Measurements from ENCODE around the gene GTSE1.

Gene GTSE1

DNA sequence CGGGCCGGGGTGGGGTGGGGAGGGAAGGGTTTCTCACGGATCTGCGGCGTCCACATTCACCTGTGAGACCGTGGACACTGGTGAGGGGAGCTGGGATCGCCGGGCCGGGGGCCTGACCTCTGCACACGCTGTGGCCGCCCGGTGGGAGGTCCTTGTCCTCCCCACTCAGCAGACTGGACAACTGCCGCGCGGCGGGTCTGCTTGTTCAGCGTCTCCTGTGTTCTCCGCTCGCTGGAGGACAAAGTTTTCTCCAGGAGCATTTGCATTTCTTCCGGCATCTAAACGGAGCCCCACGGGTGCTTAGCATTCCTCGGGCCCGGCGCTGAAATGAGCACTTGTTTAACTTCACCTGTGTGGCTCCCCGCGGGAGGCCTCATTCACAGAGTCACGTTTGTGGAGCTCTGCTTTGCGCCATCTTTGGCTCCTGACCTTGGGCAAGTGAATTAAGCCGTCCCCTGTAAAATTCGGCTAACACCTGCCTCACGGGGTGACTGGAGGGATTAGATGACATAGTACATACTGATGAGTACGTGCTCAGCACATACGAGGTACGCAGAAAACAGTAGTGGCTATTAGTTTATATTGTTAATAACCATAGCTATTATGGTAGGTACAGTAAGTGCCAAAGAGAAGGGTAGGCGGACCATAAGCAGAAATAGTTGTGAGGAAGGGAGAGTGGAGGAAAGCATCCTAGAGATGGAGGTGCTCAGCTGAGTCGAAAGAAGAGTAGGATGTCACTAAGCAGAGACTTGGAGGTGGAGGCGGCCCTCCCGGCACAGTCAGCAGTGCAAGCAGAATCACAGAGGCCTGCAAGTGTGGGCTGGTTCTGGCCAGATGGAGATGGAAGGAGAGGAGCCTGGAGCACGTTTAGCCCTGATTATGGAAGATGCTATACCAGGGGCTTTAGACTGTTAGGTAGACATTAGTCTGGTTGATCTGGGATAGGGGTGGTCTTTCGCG is 39.7 kb downstream of the GTSE1 start:
- H3K4me3 ChIP-seq (ENCODE audit: low read depth in 1 of 2, low read length in 2 of 2), result peak overlapping the region; percentile 70 to 97
- no peaks in the 10 kb centered on the region for H3K9me3 ChIP-seq (ENCODE audit: control insufficient read depth in 1 of 2, low read length in 2 of 2)
- H3K4me1 ChIP-seq (ENCODE audit: control insufficient read depth in 1 of 2, insufficient read depth in 2 of 2, low read length in 2 of 2), result peaks cover 9 to 14% of the 10 kb centered on the region in 2 donors
- H3K27ac ChIP-seq (ENCODE audit: low read length), result no peak overlapping the region
- H3K27me3 ChIP-seq (ENCODE audit: low read depth, low read length), result no peaks in the 10 kb centered on the region
- H3K36me3 ChIP-seq (ENCODE audit: control insufficient read depth in 1 of 2, insufficient read depth in 2 of 2, low read length in 2 of 2), result peaks cover 26 to 34% of the 10 kb centered on the region in 2 donors

DNA sequence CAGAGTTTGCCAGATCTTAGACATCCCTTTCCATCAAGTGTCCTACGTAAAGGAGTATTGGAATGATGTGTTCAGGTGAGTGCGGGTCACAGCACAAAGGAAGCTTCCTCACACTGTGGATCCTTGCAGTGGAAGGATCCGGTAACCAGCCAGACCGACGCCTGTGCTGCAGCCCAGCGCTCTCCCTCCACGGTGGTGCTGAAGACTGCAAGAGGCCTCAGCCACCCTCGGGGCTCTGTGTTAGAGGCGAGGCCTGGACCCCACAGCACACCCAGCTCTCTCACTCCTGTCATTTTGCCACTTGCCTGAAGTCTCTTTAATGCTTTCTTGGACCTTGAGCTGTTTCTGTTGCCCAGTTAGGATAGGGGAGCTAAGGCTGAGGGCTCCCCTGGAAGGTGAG is 41.2 kb downstream of the GTSE1 start:
- Histone ChIP-seq H3K27ac (ENCODE audit: low read length) (no peak overlapping the region), H3K27me3 (ENCODE audit: low read depth, low read length) (no peaks in the 10 kb centered on the region), H3K9me3 (ENCODE audit: control insufficient read depth in 1 of 2, low read length in 2 of 2) (no peaks in the 10 kb centered on the region), H3K4me1 (ENCODE audit: control insufficient read depth in 1 of 2, insufficient read depth in 2 of 2, low read length in 2 of 2) (peaks cover 9 to 14% of the 10 kb centered on the region in 2 donors), H3K4me3 (ENCODE audit: low read depth in 1 of 2, low read length in 2 of 2) (no peak overlapping the region), H3K36me3 (ENCODE audit: control insufficient read depth in 1 of 2, insufficient read depth in 2 of 2, low read length in 2 of 2) (peaks cover 32 to 46% of the 10 kb centered on the region in 2 donors)

DNA sequence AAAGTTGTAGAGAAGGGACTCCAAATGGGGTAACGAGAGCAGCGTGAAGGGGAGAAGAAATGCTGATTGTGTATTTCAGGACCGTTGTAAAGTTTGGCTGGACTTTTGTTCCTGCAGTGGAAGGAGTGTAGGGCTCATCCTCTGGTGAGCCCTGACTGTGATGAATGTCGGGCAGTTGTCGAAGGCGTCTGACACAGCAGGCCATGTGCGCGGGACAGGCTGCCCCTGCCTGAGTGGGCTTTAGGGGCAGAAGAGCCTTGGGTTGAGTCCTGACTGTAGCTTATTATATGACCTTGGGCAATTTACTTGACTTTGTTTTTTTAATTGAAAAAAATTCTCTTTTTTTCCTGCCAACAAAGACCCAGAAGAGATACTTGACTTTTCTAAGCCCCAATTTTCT is 42.0 kb downstream of the GTSE1 start:
- peaks cover 9 to 14% of the 10 kb centered on the region in 2 donors for H3K4me1 ChIP-seq (ENCODE audit: control insufficient read depth in 1 of 2, insufficient read depth in 2 of 2, low read length in 2 of 2)
- H3K27ac ChIP-seq (ENCODE audit: low read length), result no peak overlapping the region
- no peak overlapping the region for H3K4me3 ChIP-seq (ENCODE audit: low read depth in 1 of 2, low read length in 2 of 2)
- H3K36me3 ChIP-seq (ENCODE audit: control insufficient read depth in 1 of 2, insufficient read depth in 2 of 2, low read length in 2 of 2), result peaks cover 38 to 54% of the 10 kb centered on the region in 2 donors
- no peaks in the 10 kb centered on the region for H3K9me3 ChIP-seq (ENCODE audit: control insufficient read depth in 1 of 2, low read length in 2 of 2)
- H3K27me3 ChIP-seq (ENCODE audit: low read depth, low read length), result no peaks in the 10 kb centered on the region

DNA sequence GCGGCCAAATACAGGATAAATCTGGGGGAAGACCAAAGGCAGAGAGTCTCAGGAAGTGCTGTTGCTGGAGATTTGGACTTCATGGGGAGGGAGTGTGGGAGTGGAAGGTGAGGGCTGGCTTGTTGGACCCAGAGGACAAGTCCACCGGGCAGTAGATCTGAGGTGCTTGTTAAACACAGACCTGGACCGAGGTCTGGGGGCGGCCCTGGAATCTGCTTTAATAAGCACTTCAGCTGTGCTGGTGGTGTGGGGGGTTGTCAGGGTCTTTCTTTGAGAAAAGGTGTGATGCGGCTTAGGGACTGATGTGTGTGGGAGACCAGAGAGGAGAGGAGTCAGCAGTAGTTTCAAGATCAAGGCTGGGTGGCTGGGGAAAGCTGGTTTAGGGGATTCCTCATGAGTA is 43.3 kb downstream of the GTSE1 start:
- Histone ChIP-seq H3K4me1 (ENCODE audit: control insufficient read depth in 1 of 2, insufficient read depth in 2 of 2, low read length in 2 of 2) (peaks cover 9 to 14% of the 10 kb centered on the region in 2 donors), H3K27ac (ENCODE audit: low read length) (no peak overlapping the region), H3K36me3 (ENCODE audit: control insufficient read depth in 1 of 2, insufficient read depth in 2 of 2, low read length in 2 of 2) (peaks cover 51 to 65% of the 10 kb centered on the region in 2 donors), H3K4me3 (ENCODE audit: low read depth in 1 of 2, low read length in 2 of 2) (no peak overlapping the region), H3K9me3 (ENCODE audit: control insufficient read depth in 1 of 2, low read length in 2 of 2) (no peaks in the 10 kb centered on the region), H3K27me3 (ENCODE audit: low read depth, low read length) (no peaks in the 10 kb centered on the region)

DNA sequence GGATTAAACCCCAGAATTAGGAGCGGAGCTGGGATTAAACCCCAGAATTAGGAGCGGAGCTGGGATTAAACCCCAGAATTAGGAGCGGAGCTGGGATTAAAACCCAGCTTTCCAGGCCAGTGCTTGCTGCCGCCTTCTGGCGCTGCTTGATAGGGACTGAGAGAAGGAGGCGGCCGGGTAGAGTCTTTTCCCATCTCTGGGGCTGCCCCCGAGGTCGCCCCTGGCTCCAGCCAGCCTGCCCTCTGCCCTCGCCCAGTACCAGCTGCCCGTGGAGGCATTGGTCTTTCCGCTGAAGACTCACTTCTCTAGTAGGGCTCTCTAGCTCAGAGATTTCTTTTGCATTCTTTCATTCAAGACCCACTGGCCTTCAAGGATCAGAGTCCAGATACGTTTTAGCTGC is 44.0 kb downstream of the GTSE1 start:
- no peak overlapping the region for H3K27ac ChIP-seq (ENCODE audit: low read length)
- H3K36me3 ChIP-seq (ENCODE audit: control insufficient read depth in 1 of 2, insufficient read depth in 2 of 2, low read length in 2 of 2), result peaks cover 54 to 72% of the 10 kb centered on the region in 2 donors
- H3K4me1 ChIP-seq (ENCODE audit: control insufficient read depth in 1 of 2, insufficient read depth in 2 of 2, low read length in 2 of 2), result peaks cover 9 to 14% of the 10 kb centered on the region in 2 donors
- H3K27me3 ChIP-seq (ENCODE audit: low read depth, low read length), result no peaks in the 10 kb centered on the region
- H3K9me3 ChIP-seq (ENCODE audit: control insufficient read depth in 1 of 2, low read length in 2 of 2), result no peaks in the 10 kb centered on the region
- H3K4me3 ChIP-seq (ENCODE audit: low read depth in 1 of 2, low read length in 2 of 2), result no peak overlapping the region

DNA sequence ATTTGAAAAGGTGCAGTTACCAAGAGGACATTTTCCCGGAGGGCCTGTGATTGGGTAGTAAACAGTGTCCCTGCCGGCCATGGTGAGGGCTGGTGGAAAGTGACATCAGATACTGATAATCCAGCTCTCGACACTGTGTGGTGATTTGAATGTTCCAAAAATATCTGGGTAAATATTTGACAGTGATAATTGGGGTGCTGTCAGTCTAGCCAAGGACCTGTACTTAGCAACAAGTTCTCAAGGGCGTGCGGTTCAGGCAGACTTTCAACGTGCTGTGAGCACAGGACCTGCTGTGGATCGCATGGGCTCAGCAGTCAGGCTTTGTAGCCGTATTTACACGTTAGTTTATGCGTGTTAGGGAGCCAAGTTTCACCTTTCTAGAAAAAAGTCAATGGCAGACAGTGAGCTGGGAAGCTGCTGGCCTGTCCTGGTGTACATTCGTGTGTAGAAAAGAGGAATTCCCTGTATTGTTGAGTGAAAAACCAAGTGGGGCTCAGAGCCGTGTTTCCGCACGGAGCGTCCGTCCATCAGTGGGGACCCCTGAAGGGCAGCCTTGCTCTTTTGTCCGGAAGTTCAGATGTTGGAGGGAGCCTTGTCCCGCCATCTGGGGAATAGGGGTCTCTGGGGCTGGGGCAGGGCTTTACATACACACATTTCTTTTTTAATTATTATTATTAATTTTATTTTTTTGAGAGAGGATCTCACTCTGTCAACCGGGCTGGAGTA is 50.2 kb downstream of the GTSE1 start:
- Histone ChIP-seq H3K9me3 (ENCODE audit: control insufficient read depth in 1 of 2, low read length in 2 of 2) (no peaks in the 10 kb centered on the region), H3K27me3 (ENCODE audit: low read depth, low read length) (no peaks in the 10 kb centered on the region), H3K4me1 (ENCODE audit: control insufficient read depth in 1 of 2, insufficient read depth in 2 of 2, low read length in 2 of 2) (no peaks in the 10 kb centered on the region), H3K36me3 (ENCODE audit: control insufficient read depth in 1 of 2, insufficient read depth in 2 of 2, low read length in 2 of 2) (peaks cover 65 to 84% of the 10 kb centered on the region in 2 donors), H3K4me3 (ENCODE audit: low read depth in 1 of 2, low read length in 2 of 2) (no peak overlapping the region), H3K27ac (ENCODE audit: low read length) (no peak overlapping the region)

DNA sequence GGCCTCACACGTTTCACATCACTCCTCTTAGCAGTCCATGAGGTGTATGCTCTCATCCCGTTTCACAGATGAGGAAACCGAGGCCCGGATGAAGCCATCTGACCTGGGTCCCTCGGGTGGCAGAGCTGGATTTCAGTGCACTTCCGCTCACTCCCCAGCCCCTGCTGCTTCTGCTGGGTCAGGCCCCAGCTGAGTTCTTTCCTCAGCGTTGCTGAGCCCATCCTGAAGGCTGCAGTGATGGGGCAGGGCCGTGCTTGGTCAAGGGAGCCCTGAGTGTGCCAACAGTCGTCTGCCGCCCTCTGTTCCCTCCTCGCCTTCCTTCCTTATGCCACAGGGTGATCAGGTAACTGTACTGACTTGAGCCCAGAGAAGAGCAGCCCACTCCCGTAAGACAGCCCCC is 51.0 kb downstream of the GTSE1 start:
- H3K36me3 ChIP-seq (ENCODE audit: control insufficient read depth in 1 of 2, insufficient read depth in 2 of 2, low read length in 2 of 2), result peaks cover 73 to 84% of the 10 kb centered on the region in 2 donors
- no peak overlapping the region for H3K4me3 ChIP-seq (ENCODE audit: low read depth in 1 of 2, low read length in 2 of 2)
- no peaks in the 10 kb centered on the region for H3K9me3 ChIP-seq (ENCODE audit: control insufficient read depth in 1 of 2, low read length in 2 of 2)
- H3K27ac ChIP-seq (ENCODE audit: low read length), result no peak overlapping the region
- H3K27me3 ChIP-seq (ENCODE audit: low read depth, low read length), result no peaks in the 10 kb centered on the region
- no peaks in the 10 kb centered on the region for H3K4me1 ChIP-seq (ENCODE audit: control insufficient read depth in 1 of 2, insufficient read depth in 2 of 2, low read length in 2 of 2)

DNA sequence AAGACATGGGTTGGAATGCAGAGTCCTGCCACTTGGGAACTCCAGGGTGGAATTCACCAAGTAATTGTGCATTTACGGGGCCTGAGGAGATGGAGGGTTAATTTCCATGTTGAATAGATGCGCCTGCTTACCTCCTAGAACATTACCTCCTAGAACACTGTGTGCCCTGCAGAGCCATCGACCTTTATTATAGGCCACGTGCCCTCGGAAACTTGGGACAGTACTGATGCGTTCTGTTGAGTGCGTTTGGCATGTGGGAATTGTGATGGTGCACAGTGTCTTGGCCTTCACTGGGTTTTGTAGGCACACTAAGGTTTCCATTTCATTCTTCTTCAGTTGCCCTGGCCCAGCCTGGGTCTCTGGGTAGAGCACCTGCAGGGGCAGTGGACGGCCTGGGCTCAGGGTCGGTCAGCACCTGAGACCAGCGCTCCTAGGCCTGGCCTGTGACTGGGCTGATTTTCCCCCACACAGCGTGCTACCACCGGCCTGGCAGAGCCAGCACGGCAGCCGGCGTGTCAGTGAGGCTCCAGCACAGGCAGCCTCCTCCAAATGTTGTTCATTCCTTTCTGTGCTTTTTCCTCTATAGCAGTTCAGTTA is 51.5 kb downstream of the GTSE1 start:
- Histone ChIP-seq H3K27me3 (ENCODE audit: low read depth, low read length) (no peaks in the 10 kb centered on the region), H3K4me1 (ENCODE audit: control insufficient read depth in 1 of 2, insufficient read depth in 2 of 2, low read length in 2 of 2) (no peaks in the 10 kb centered on the region), H3K9me3 (ENCODE audit: control insufficient read depth in 1 of 2, low read length in 2 of 2) (no peaks in the 10 kb centered on the region), H3K36me3 (ENCODE audit: control insufficient read depth in 1 of 2, insufficient read depth in 2 of 2, low read length in 2 of 2) (peaks cover 72 to 85% of the 10 kb centered on the region in 2 donors), H3K4me3 (ENCODE audit: low read depth in 1 of 2, low read length in 2 of 2) (no peak overlapping the region), H3K27ac (ENCODE audit: low read length) (no peak overlapping the region)

DNA sequence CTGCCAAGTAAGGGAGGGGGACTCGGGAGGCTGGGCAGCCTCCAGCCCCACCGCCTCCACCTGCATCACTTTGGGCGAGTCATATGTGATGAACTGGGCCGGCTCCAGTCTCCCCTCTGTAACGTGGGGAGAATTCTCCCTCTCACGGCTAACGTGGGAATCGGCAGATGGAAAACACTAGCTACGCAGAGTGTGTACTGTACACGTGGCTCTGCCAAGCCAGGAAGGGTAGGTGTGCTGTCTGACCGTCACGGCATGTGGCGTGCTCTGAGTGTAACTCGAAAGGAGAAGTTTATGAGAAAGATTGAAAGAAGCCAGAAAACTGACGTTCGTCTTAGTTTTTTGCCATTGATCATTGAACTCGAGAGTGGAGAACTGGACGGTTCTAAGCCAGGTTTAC is 52.6 kb downstream of the GTSE1 start:
- Histone ChIP-seq H3K4me3 (ENCODE audit: low read depth in 1 of 2, low read length in 2 of 2) (no peak overlapping the region), H3K27me3 (ENCODE audit: low read depth, low read length) (no peaks in the 10 kb centered on the region), H3K4me1 (ENCODE audit: control insufficient read depth in 1 of 2, insufficient read depth in 2 of 2, low read length in 2 of 2) (no peaks in the 10 kb centered on the region), H3K36me3 (ENCODE audit: control insufficient read depth in 1 of 2, insufficient read depth in 2 of 2, low read length in 2 of 2) (peaks cover 72 to 86% of the 10 kb centered on the region in 2 donors), H3K9me3 (ENCODE audit: control insufficient read depth in 1 of 2, low read length in 2 of 2) (no peaks in the 10 kb centered on the region), H3K27ac (ENCODE audit: low read length) (no peak overlapping the region)

DNA sequence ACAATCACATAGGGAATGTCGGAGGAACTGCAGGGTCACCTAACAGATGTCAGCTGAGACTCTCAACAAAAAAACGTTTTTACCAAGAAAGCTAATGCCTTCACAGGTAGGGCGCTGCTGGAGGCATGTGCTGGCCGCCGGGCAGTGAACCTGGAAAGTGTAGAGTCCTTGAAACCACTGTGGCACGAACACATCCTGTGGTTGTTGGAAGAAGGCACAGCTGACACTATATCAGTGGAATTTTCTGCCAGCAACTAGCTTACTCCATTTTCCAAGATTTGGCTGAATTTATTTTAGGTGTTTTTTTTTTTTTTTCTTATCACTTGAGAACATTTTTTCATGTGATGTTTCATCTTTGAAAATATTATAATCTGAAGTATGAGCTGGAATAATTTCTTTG is 53.0 kb downstream of the GTSE1 start:
- Histone ChIP-seq H3K9me3 (ENCODE audit: control insufficient read depth in 1 of 2, low read length in 2 of 2) (no peaks in the 10 kb centered on the region), H3K36me3 (ENCODE audit: control insufficient read depth in 1 of 2, insufficient read depth in 2 of 2, low read length in 2 of 2) (peaks cover 67 to 86% of the 10 kb centered on the region in 2 donors), H3K4me1 (ENCODE audit: control insufficient read depth in 1 of 2, insufficient read depth in 2 of 2, low read length in 2 of 2) (no peaks in the 10 kb centered on the region), H3K27me3 (ENCODE audit: low read depth, low read length) (no peaks in the 10 kb centered on the region), H3K27ac (ENCODE audit: low read length) (no peak overlapping the region), H3K4me3 (ENCODE audit: low read depth in 1 of 2, low read length in 2 of 2) (no peak overlapping the region)

DNA sequence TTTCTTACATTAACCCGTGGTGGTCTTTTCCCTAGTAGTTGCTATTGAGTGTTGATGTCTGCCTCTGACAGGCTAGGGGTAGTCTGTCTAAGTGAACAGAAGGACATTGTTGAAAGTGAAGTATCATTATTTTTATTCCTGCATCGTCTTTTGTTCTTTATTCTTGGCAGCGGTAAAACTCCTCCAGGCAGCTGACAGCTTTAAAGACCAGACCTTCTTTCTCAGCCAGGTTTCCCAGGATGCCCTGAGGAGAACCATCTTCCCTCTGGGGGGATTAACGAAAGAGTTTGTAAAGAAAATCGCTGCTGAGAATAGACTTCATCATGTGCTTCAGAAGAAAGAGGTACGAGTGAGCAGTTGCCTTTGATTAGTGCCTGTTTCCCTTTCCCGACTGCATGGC is 53.5 kb downstream of the GTSE1 start:
- Histone ChIP-seq H3K4me1 (ENCODE audit: control insufficient read depth in 1 of 2, insufficient read depth in 2 of 2, low read length in 2 of 2) (no peaks in the 10 kb centered on the region), H3K4me3 (ENCODE audit: low read depth in 1 of 2, low read length in 2 of 2) (no peak overlapping the region), H3K36me3 (ENCODE audit: control insufficient read depth in 1 of 2, insufficient read depth in 2 of 2, low read length in 2 of 2) (peaks cover 65 to 87% of the 10 kb centered on the region in 2 donors), H3K27me3 (ENCODE audit: low read depth, low read length) (no peaks in the 10 kb centered on the region), H3K27ac (ENCODE audit: low read length) (no peak overlapping the region), H3K9me3 (ENCODE audit: control insufficient read depth in 1 of 2, low read length in 2 of 2) (no peaks in the 10 kb centered on the region)

Data from muscle layer of duodenum (tissue), 2 donors.